Mucosa of descending colon (tissue), 3 donors: ENCODE data around the gene EXOC2. TPM values are rescaled to one million over a fixed set of nuclear protein-coding genes. Genes with fewer than 3 reads are reported as not detected.

Experiments
- ATAC-seq: fragments of 200-7000 bp; cut with Tn5 transposase; one replicate; pipeline ENCODE4 v1.9.1; 2020; ENCODE audit warnings: mild to moderate bottlenecking, moderate library complexity
- DNase-seq, 3 donors: peaks; one replicate each; pipeline ENCODE4 v3.0.0-alpha.2; 2020
- H3K36me3 ChIP-seq: fragments of 200-600 bp; one replicate; pipeline ENCODE4 v1.8.0; 2021; ENCODE audit warnings: low read depth, mild to moderate bottlenecking
- H3K4me1 ChIP-seq: fragments of 200-600 bp; one replicate; pipeline ENCODE4 v1.8.0; 2021; ENCODE audit warnings: low read depth, mild to moderate bottlenecking
- H3K4me3 ChIP-seq: fragments of 200-600 bp; one replicate; pipeline ENCODE4 v1.8.0; 2021; ENCODE audit warnings: mild to moderate bottlenecking
- H3K9me3 ChIP-seq: fragments of 200-600 bp; one replicate; pipeline ENCODE4 v1.8.0; 2021; ENCODE audit warnings: mild to moderate bottlenecking
- CTCF ChIP-seq: fragments of 200-600 bp; IDR thresholded peaks from one replicate; pipeline ENCODE4 v1.8.0; 2022; ENCODE audit warnings: antibody characterized with exemption, mild to moderate bottlenecking
- intact Hi-C, 2 donors: fragments of 100-400 bp; cut with DNase I in 1 of 2; cut with micrococcal nuclease in 1 of 2; formaldehyde crosslinking; loops; one replicate each; pipeline versions ENCODE4 v1.11.0 to v1.11.1; 2022; cut with DNase I, micrococcal nuclease
- total RNA-seq, 3 donors: library from RNA; stranded (reverse); fragmentation: NEBNext Ultra II Directional in 2 of 3; extraction: Animal tissue kit (Norgen Biotek cat#: 25700) in 2 of 3; gene quantifications; one replicate each; pipeline versions ENCODE4 v1.2.1 to v1.2.4, GENCODE V29; 2021 to 2023
- donor health status: DM: no; HTN: no; CAD: no; lungs with moderate emphysema.
- donor health status: DM: no; HTN: no; CAD: no.
- donor health status: DM: no; HTN: yes; CAD: no.

Gene EXOC2
- total RNA-seq, 3 donors from 2014 or later: 13.1 to 20.9 (median 17.3) TPM

- Histone ChIP-seq H3K36me3 (no peaks in the 10 kb centered on the region), H3K4me1 (no peaks in the 10 kb centered on the region), H3K4me3 (no peak overlapping the region), H3K9me3 (no peaks in the 10 kb centered on the region)
- ATAC-seq (no peak), DNase-seq (no peak)
- no peak for TF ChIP-seq CTCF
- intact Hi-C loops: no loop called here
Measured at GRCh38 chr6:473356-473755, 219.6 kb downstream of the EXOC2 start.

GRCh38 chr6:470901-471448 is 222.0 kb downstream of the EXOC2 start:
- H3K4me3 ChIP-seq: no peak overlapping the region
- DNase-seq (no peak), ATAC-seq (no peak)
- H3K36me3 ChIP-seq: no peaks in the 10 kb centered on the region
- no peaks in the 10 kb centered on the region for H3K4me1 ChIP-seq
- no peaks in the 10 kb centered on the region for H3K9me3 ChIP-seq
- TF ChIP-seq CTCF: no peak
- intact Hi-C loops: no loop called here

GRCh38 chr6:470051-470900 is 222.7 kb downstream of the EXOC2 start:
- H3K4me3 ChIP-seq: no peak overlapping the region
- H3K4me1 ChIP-seq: no peaks in the 10 kb centered on the region
- H3K9me3 ChIP-seq: no peaks in the 10 kb centered on the region
- H3K36me3 ChIP-seq: no peaks in the 10 kb centered on the region
- intact Hi-C loops: no loop called here
- no peak for ATAC-seq
- no peak for TF ChIP-seq CTCF
- no peak for DNase-seq

- ATAC-seq (no peak), DNase-seq (no peak)
- Histone ChIP-seq H3K9me3 (no peaks in the 10 kb centered on the region), H3K36me3 (no peaks in the 10 kb centered on the region), H3K4me1 (no peaks in the 10 kb centered on the region), H3K4me3 (no peak overlapping the region)
- no peak for TF ChIP-seq CTCF
- intact Hi-C loops: no loop called here
Measured at GRCh38 chr6:467671-468082, 225.3 kb downstream of the EXOC2 start.

- Histone ChIP-seq H3K4me1 (no peaks in the 10 kb centered on the region), H3K9me3 (no peaks in the 10 kb centered on the region), H3K36me3 (no peaks in the 10 kb centered on the region), H3K4me3 (no peak overlapping the region)
- DNase-seq: no peak
- no peak for TF ChIP-seq CTCF
- ATAC-seq: no peak
- intact Hi-C loops: no loop called here
Measured at GRCh38 chr6:467111-467510, 225.8 kb downstream of the EXOC2 start.
